DND-41 (cell line): ENCODE data around the gene CT83.

ENCODE experiments used
- ATAC-seq: fragments of 200-7000 bp; cut with Tn5 transposase; 3 replicates; pipeline ENCODE4 v1.9.1; 2021; ENCODE audit warnings: low read depth; ENCODE audit not compliant: insufficient read depth
- DNase-seq: peaks from one replicate; pipeline ENCODE4 v3.0.0-alpha.2; 2020
- H2AFZ ChIP-seq: 2 replicates; pipeline ENCODE4 v1.6.0; 2012; ENCODE audit warnings: low read depth, low read length
- H3K27ac ChIP-seq: 2 replicates; pipeline ENCODE4 v1.5.1; 2012; ENCODE audit warnings: low read length, inconsistent platforms
- H3K27me3 ChIP-seq: fragments of 200-600 bp; sonication (generic); 2 replicates; pipeline ENCODE4 v1.6.0; 2012; ENCODE audit warnings: low read length, mild to moderate bottlenecking, inconsistent platforms; ENCODE audit not compliant: insufficient read depth, poor library complexity
- H3K36me3 ChIP-seq: 2 replicates; pipeline ENCODE4 v1.5.1; 2012; ENCODE audit warnings: low read length, inconsistent platforms; ENCODE audit not compliant: insufficient read depth
- H3K4me1 ChIP-seq: 2 replicates; pipeline ENCODE4 v1.5.1; 2012; ENCODE audit warnings: mild to moderate bottlenecking, low read length; ENCODE audit not compliant: insufficient read depth
- H3K4me2 ChIP-seq: 2 replicates; pipeline ENCODE4 v1.6.0; 2012; ENCODE audit warnings: mild to moderate bottlenecking, moderate library complexity, low read length, inconsistent platforms; ENCODE audit not compliant: insufficient read depth
- H3K4me3 ChIP-seq, 2 experiments: fragments of 200-600 bp in 1 of 2; shearing (Covaris generic) in 1 of 2; 2 replicates each; pipeline ENCODE4 v1.5.1; 2012 to 2016; ENCODE audit warnings: inconsistent platforms in 2 of 2, low read length in 2 of 2, mild to moderate bottlenecking in 2 of 2, low read depth in 1 of 2, moderate library complexity in 1 of 2
- H3K79me2 ChIP-seq: 2 replicates; pipeline ENCODE4 v1.6.0; 2012; ENCODE audit warnings: low read length, inconsistent platforms; ENCODE audit not compliant: insufficient read depth
- H3K9ac ChIP-seq: 2 replicates; pipeline ENCODE4 v1.6.0; 2012; ENCODE audit warnings: low read depth, mild to moderate bottlenecking, inconsistent platforms, low read length, moderate library complexity
- H3K9me3 ChIP-seq: 2 replicates; pipeline ENCODE4 v1.5.1; 2012; ENCODE audit warnings: low read length, moderate library complexity, mild to moderate bottlenecking, inconsistent platforms; ENCODE audit not compliant: insufficient read depth, severe bottlenecking
- H4K20me1 ChIP-seq: 2 replicates; pipeline ENCODE4 v1.6.0; 2012; ENCODE audit warnings: low read length; ENCODE audit not compliant: insufficient read depth
- EZH2 ChIP-seq: IDR thresholded peaks from 3 replicates; pipeline ENCODE4 v1.6.1; 2012; ENCODE audit warnings: borderline replicate concordance, low read depth, mild to moderate bottlenecking, moderate library complexity, low read length, inconsistent platforms; ENCODE audit not compliant: severe bottlenecking
- TF ChIP-seq, protein P1 (sequence below): IDR thresholded peaks from 2 replicates; pipeline ENCODE4 v1.5.1; 2012; ENCODE audit warnings: borderline replicate concordance, low read length, moderate library complexity, mild to moderate bottlenecking; ENCODE audit not compliant: poor library complexity, severe bottlenecking; ENCODE audit errors: extremely low read depth

Gene CT83

DNA sequence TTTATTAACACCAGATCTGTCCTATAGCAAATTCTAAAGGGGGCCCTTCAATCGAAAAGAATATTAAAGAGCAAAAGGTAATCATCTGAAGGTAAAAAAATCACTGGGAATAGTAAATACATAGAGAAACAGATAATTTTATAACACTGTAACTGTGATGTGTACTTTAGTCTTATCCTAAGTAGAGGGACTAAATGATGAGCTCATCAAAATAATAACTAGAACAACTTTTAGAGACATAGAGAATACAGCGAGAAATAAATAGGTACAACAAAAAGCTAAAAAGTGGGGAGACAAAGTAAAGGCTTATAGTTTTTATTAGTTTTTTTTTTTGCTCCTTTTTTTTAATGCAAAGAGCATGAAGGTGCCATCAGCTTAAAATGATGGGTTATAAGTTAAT, 17.3 kb upstream of the CT83 start:
- TF ChIP-seq, protein P1, sequence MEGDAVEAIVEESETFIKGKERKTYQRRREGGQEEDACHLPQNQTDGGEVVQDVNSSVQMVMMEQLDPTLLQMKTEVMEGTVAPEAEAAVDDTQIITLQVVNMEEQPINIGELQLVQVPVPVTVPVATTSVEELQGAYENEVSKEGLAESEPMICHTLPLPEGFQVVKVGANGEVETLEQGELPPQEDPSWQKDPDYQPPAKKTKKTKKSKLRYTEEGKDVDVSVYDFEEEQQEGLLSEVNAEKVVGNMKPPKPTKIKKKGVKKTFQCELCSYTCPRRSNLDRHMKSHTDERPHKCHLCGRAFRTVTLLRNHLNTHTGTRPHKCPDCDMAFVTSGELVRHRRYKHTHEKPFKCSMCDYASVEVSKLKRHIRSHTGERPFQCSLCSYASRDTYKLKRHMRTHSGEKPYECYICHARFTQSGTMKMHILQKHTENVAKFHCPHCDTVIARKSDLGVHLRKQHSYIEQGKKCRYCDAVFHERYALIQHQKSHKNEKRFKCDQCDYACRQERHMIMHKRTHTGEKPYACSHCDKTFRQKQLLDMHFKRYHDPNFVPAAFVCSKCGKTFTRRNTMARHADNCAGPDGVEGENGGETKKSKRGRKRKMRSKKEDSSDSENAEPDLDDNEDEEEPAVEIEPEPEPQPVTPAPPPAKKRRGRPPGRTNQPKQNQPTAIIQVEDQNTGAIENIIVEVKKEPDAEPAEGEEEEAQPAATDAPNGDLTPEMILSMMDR: no peak
- TF ChIP-seq EZH2: no peak
- no peaks in the 10 kb centered on the region for H3K79me2 ChIP-seq
- H3K9me3 ChIP-seq: no peaks in the 10 kb centered on the region
- no peaks in the 10 kb centered on the region for H3K4me1 ChIP-seq
- H3K36me3 ChIP-seq: no peaks in the 10 kb centered on the region
- no peak for DNase-seq
- no peak overlapping the region for H3K27ac ChIP-seq
- no peaks in the 10 kb centered on the region for H4K20me1 ChIP-seq
- no peak overlapping the region for H2AFZ ChIP-seq
- no peak overlapping the region for H3K9ac ChIP-seq
- ATAC-seq: no peak
- no peak overlapping the region for H3K4me3 ChIP-seq
- no peak overlapping the region for H3K4me2 ChIP-seq
- no peaks in the 10 kb centered on the region for H3K27me3 ChIP-seq

DNA sequence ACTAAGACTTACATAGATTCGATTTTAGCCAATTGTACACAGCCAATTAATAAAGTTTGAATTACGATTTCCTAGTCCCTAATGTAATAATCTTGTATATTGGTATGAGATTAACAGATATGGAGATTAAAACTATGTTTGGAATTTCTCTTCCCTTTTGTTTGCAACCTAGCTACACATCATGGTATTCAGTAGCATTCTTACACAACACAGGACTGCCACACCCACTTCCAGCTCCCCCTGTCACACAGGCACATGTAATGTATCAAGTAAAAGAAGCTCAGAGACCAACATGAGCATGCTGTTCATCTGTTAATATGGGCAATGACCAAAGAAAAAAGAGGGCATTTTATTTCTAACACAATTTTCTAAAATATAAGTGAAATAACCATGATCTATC, 13.6 kb downstream of the CT83 start:
- no peak for TF ChIP-seq EZH2
- TF ChIP-seq, protein P1: no peak
- ATAC-seq: no peak
- no peaks in the 10 kb centered on the region for H4K20me1 ChIP-seq
- no peaks in the 10 kb centered on the region for H3K27me3 ChIP-seq
- H3K4me2 ChIP-seq: no peak overlapping the region
- H3K9ac ChIP-seq: no peak overlapping the region
- no peak overlapping the region for H2AFZ ChIP-seq
- no peaks in the 10 kb centered on the region for H3K9me3 ChIP-seq
- DNase-seq: no peak
- no peaks in the 10 kb centered on the region for H3K4me1 ChIP-seq
- H3K4me3 ChIP-seq: no peak overlapping the region
- no peak overlapping the region for H3K27ac ChIP-seq
- no peaks in the 10 kb centered on the region for H3K36me3 ChIP-seq
- H3K79me2 ChIP-seq: no peaks in the 10 kb centered on the region

- Histone ChIP-seq H3K36me3 (no peaks in the 10 kb centered on the region), H3K27me3 (no peaks in the 10 kb centered on the region), H3K4me3 (no peak within 1 kb of the TSS), H3K9ac (no peak within 1 kb of the TSS), H3K9me3 (no peaks in the 10 kb centered on the region), H2AFZ (no peak within 1 kb of the TSS), H3K4me2 (no peak within 1 kb of the TSS), H3K27ac (no peak within 1 kb of the TSS), H3K4me1 (no peaks in the 10 kb centered on the region), H3K79me2 (no peaks in the 10 kb centered on the region), H4K20me1 (no peaks in the 10 kb centered on the region)
- DNase-seq (no peak), ATAC-seq (no peak)
- TF ChIP-seq, protein P1: no peak
- no peak for TF ChIP-seq EZH2
Measured at GRCh38 chrX:116436358-116436816, 26.4 kb downstream of the CT83 start, which contains the start of gene SLC6A14. SLC6A14 (plus strand) TSS chrX:116436606; CDS start chrX:116436710, 104 bp downstream.

- no peak overlapping the region for H2AFZ ChIP-seq
Measured at GRCh38 chrX:116435597-116435996, 27.2 kb downstream of the CT83 start.

More at GRCh38 chrX:116435597-116435996, 27.2 kb downstream of the CT83 start:
- TF ChIP-seq, protein P1: no peak
- TF ChIP-seq EZH2: no peak
- H3K9me3 ChIP-seq: no peaks in the 10 kb centered on the region
- H3K27ac ChIP-seq: no peak overlapping the region
- no peaks in the 10 kb centered on the region for H3K36me3 ChIP-seq
- H4K20me1 ChIP-seq: no peaks in the 10 kb centered on the region
- H3K4me1 ChIP-seq: no peaks in the 10 kb centered on the region
- no peak overlapping the region for H3K9ac ChIP-seq
- H3K4me3 ChIP-seq: no peak overlapping the region
- DNase-seq: no peak
- no peaks in the 10 kb centered on the region for H3K79me2 ChIP-seq
- H3K4me2 ChIP-seq: no peak overlapping the region
- ATAC-seq: no peak
- H3K27me3 ChIP-seq: no peaks in the 10 kb centered on the region
